Mononuclear cell (primary cell): ENCODE data around the gene TLX2. TPM values are rescaled to one million over a fixed set of nuclear protein-coding genes. Genes with fewer than 3 reads are reported as not detected.

Experiments used
- H3K27me3 ChIP-seq: 2 replicates; pipeline ENCODE4 v1.6.0; 2011; ENCODE audit warnings: low read length, control low read depth; ENCODE audit not compliant: insufficient read depth
- H3K4me1 ChIP-seq: 2 replicates; pipeline ENCODE4 v1.5.1; 2011; ENCODE audit warnings: mild to moderate bottlenecking, low read length, control low read depth; ENCODE audit not compliant: insufficient read depth
- H3K4me3 ChIP-seq: 2 replicates; pipeline ENCODE4 v1.5.1; 2011; ENCODE audit warnings: mild to moderate bottlenecking, low read length, moderate library complexity
- H3K9me3 ChIP-seq: 2 replicates; pipeline ENCODE4 v1.5.1; 2011; ENCODE audit warnings: low read depth, mild to moderate bottlenecking, control low read depth, low read length
- total RNA-seq: library from RNA; depleted of rRNA; stranded (reverse); fragments of >200 nt; gene quantifications from one replicate; pipeline ENCODE4 v1.2.3, GENCODE V29; 2012

Gene TLX2
- total RNA-seq, 1 donor: 0.10 TPM

GRCh38 chr2:74515271-74515980 is 1.2 kb downstream of the TLX2 start:
- peaks cover 97% of the 10 kb centered on the region for H3K27me3 ChIP-seq
- no peaks in the 10 kb centered on the region for H3K9me3 ChIP-seq
- H3K4me3 ChIP-seq: peak overlapping the region; percentile 24
- H3K4me1 ChIP-seq: peaks cover 37% of the 10 kb centered on the region

- Histone ChIP-seq H3K27me3 (peaks cover 97% of the 10 kb centered on the region), H3K9me3 (no peaks in the 10 kb centered on the region), H3K4me1 (peaks cover 37% of the 10 kb centered on the region), H3K4me3 (peak overlapping the region; percentile 24)
These were observed 1.9 kb downstream of the TLX2 start for GRCh38 chr2:74515981-74516633.

DNA sequence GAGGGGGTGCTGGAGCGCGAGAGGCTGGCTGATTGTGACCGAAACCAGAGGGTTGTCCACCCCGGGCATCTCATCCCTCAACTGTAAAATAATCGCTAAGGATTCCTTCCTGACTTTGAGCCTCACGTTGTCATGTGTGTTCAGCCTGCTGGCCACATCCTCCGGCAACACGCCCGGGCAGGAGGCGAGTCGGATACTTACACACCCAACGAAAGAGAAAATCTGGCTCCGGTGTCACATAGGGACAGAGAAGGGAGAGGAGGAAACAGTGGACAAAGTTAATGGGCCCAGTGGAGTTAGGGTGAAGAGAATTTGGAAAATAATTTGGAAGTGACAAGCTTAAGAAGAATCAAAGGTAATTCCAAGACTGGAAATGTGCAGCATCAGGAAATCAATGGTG is 2.4 kb downstream of the TLX2 start:
- peaks cover 37% of the 10 kb centered on the region for H3K4me1 ChIP-seq
- H3K27me3 ChIP-seq: peaks cover 92% of the 10 kb centered on the region
- no peaks in the 10 kb centered on the region for H3K9me3 ChIP-seq
- no peak overlapping the region for H3K4me3 ChIP-seq

DNA sequence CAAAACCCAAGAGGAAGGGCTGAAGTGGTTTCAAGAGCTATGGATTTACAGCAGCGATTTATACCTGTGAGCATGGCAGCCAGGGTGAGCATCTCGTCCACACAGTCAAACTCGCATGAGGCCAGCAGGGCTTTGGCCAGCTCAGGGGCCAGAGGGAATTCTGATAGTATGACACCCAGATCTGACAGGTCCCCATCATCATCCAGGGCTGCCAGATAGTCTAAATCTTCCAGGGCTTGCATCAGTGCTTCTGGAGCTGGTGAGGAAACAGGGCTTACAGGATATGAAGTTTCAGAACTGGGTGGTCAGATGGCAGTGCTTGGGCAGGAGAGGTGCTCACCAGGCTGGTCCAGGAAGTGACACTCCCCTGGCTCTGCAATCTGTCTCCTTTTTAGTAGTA is 8.3 kb downstream of the TLX2 start:
- Histone ChIP-seq H3K9me3 (no peaks in the 10 kb centered on the region), H3K27me3 (peaks cover 36% of the 10 kb centered on the region), H3K4me3 (no peak overlapping the region), H3K4me1 (no peaks in the 10 kb centered on the region)

DNA sequence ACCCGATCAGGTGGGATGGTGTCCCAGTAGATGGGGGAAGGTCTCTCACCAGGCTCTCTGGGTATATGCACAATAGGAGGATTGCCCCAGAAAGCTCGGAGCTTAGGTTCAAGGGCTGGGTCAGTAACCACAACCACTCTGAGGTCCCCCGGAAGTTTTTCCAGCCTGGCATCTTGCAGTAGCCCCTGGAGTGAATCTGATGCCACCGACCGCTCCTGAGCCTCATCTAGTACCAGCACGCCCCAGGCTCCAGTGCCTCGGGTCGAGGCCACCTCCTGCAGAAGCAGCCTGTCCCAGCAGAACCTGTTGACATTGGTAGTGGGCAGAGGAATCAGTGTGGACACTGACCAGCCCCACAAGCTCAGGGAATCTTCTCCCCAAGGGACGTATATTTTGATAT is 9.8 kb downstream of the TLX2 start:
- Histone ChIP-seq H3K4me3 (no peak overlapping the region), H3K9me3 (no peaks in the 10 kb centered on the region), H3K27me3 (peaks cover 21% of the 10 kb centered on the region), H3K4me1 (peaks cover 12% of the 10 kb centered on the region)

DNA sequence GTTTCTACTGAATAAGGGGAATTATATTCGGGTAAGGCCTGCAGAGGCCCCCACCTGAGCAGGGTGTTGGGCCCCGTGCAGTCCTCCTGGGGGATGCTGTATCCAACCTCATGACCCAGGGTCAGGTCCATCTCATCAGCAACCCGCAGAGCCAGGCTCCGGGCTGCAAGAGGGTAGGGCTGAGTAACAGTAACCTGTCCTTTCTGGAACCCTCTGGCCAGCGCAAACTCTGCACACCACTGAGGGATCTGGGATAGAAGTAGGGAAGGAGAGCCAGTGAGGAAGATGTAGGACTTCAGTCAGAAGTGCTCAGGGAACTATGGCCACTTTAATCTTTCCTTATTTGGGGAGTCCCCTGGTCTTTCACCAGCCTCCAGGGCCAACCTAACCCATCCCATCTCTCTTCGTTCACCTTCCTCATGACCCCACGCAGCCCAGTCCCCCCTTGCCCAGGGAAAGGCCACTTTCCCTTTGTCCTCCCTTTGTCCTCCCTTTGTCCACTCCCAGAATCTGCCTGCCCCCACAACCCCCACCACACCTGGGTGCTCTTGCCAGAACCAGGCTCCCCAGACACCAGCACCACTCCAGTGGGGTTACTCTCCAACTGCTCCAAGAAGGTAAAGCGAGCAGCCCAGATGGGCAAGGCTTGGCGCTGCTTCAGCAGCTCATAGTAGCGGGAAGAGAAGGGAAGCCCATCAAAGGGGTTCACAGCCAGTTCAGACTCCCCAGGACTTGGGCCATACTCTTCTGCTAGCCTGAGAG is 10.9 kb downstream of the TLX2 start:
- Histone ChIP-seq H3K27me3 (peaks cover 10% of the 10 kb centered on the region), H3K4me1 (peaks cover 13% of the 10 kb centered on the region), H3K9me3 (no peaks in the 10 kb centered on the region), H3K4me3 (no peak overlapping the region)

DNA sequence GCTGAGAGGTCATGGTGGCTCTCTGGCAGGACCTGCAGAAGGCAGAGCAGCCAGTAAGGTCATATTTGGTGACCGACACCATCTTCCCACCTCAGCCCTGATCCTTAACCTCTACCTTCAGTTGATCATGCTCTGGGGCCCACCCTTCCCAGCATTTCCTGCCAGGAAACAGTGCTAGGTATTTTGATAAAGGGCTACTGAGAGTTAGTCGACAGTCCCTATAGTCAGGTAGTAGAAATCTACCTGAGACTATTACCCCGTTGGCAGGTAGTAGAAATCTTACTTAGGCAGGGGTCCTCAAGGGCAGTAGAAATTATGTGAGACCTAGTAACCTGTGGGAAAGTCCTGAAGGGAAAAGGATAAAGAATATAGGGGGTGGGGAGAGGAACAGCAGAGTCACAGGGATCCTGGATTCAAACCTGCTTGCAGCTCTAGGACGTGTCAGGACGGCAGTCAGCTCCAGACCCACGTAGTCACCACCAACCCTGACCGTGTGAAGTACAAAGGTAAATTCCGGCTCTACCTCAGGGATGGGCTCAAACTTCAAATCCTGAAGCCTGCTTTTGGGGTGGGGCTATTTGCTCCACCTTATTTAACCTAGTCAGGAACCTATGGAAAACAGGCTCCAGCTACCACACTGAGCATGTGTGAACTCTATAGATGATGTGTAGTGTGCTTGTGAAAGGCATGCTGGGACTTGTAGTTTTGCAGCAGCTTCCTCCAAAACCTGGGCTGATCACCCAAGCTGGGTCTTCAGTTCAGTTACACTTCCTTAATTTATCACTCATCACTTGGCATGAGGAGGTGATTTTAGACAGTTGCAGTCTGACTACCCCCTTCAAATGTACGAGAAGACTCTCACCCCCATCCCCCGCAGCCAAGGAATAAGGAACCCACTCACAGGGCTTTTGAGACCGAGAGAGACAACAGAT is 11.7 kb downstream of the TLX2 start, which contains the start of gene DQX1:
DQX1 (minus strand) TSS at position 515 of the 932 bp plus-strand sequence; CDS start at position 13, 502 bp downstream.
- H3K4me1 ChIP-seq: peaks cover 21% of the 10 kb centered on the region
- H3K4me3 ChIP-seq: no peak within 1 kb of the TSS
- peaks cover 2% of the 10 kb centered on the region for H3K27me3 ChIP-seq
- no peaks in the 10 kb centered on the region for H3K9me3 ChIP-seq

- Histone ChIP-seq H3K4me3 (no peak overlapping the region), H3K4me1 (peaks cover 29% of the 10 kb centered on the region), H3K9me3 (no peaks in the 10 kb centered on the region), H3K27me3 (no peaks in the 10 kb centered on the region)
These were observed 12.5 kb downstream of the TLX2 start for GRCh38 chr2:74526649-74527230.

GRCh38 chr2:74527741-74528140 is 13.5 kb downstream of the TLX2 start:
- H3K9me3 ChIP-seq: no peaks in the 10 kb centered on the region
- H3K4me3 ChIP-seq: no peak overlapping the region
- peaks cover 30% of the 10 kb centered on the region for H3K4me1 ChIP-seq
- no peaks in the 10 kb centered on the region for H3K27me3 ChIP-seq

- Histone ChIP-seq H3K4me1 (peaks cover 30% of the 10 kb centered on the region), H3K4me3 (peak overlapping the region; percentile 76), H3K9me3 (no peaks in the 10 kb centered on the region), H3K27me3 (no peaks in the 10 kb centered on the region)
These were observed 14.5 kb downstream of the TLX2 start for GRCh38 chr2:74528600-74529356.

DNA sequence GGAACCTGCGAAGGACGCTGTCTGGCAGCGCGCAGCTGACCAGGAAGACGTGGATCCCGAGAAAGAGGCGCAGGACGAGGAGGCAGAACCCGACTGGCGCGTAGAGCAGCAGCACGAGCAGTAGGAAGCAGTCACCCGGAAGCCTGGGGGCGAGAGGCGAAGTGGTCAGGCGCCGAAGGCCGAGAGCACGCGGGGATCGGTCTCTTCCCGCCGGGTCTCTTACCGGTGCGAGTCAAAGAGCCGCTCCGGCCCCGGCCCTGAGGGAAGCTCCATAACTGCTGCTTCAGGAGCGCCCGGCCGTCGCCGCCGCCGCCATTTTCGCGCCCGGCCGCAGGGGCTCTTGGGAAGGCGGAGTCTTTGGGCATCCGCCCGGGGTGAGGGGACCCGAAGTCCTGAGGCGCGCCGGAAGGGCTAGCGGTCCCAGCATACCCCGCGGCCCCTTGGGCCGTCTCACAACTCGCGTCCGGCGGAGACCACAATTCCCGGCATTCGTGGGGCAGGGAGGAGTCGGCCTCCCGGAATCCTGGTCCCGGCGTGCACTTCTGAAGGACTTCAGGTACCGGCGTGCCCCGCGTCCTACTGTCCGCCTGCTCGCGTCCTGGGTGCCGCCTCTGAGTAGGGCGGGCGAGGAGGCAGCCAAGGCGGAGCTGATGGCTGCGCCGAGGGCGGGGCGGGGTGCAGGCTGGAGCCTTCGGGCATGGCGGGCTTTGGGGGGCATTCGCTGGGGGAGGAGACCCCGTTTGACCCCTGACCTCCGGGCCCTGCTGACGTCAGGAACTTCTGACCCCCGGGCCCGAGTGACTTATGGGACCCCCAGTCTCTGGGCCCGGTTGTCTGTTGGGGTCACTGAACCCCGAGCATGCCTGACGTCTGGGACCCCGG is 15.3 kb downstream of the TLX2 start, which contains the start of the genes AUP1 and HTRA2:
AUP1 (minus strand) TSS at position 350 of the 882 bp plus-strand sequence; CDS start at position 273, 77 bp downstream.
HTRA2 (plus strand) TSS at position 577 of the 882 bp plus-strand sequence; CDS start at position 651, 74 bp downstream.
- Histone ChIP-seq H3K4me1 (peaks cover 30% of the 10 kb centered on the region), H3K4me3 (peak within 1 kb of the TSS; percentile 76), H3K27me3 (no peaks in the 10 kb centered on the region), H3K9me3 (no peaks in the 10 kb centered on the region)

- peak overlapping the region; percentile 76 for H3K4me3 ChIP-seq
- no peaks in the 10 kb centered on the region for H3K9me3 ChIP-seq
- no peaks in the 10 kb centered on the region for H3K27me3 ChIP-seq
- peaks cover 30% of the 10 kb centered on the region for H3K4me1 ChIP-seq
These were observed 16.3 kb downstream of the TLX2 start for GRCh38 chr2:74530239-74531187.
